A172 (cell line): ENCODE results near the gene TLN1. TPM values are rescaled to one million over a fixed set of nuclear protein-coding genes. Genes with fewer than 3 reads are reported as not detected.

Experiments used
- DNase-seq: peaks from one replicate; pipeline ENCODE4 v3.0.0-alpha.2; 2015; ENCODE audit warnings: low spot score
- total RNA-seq: library from RNA; depleted of rRNA; stranded (reverse); fragments of >200 nt; shearing (Covaris generic); gene quantifications from 2 replicates; pipeline ENCODE4 v1.2.3, GENCODE V29; 2014

The TLN1 gene
- total RNA-seq, 1 experiment from 2014 or later: 155 TPM

DNA sequence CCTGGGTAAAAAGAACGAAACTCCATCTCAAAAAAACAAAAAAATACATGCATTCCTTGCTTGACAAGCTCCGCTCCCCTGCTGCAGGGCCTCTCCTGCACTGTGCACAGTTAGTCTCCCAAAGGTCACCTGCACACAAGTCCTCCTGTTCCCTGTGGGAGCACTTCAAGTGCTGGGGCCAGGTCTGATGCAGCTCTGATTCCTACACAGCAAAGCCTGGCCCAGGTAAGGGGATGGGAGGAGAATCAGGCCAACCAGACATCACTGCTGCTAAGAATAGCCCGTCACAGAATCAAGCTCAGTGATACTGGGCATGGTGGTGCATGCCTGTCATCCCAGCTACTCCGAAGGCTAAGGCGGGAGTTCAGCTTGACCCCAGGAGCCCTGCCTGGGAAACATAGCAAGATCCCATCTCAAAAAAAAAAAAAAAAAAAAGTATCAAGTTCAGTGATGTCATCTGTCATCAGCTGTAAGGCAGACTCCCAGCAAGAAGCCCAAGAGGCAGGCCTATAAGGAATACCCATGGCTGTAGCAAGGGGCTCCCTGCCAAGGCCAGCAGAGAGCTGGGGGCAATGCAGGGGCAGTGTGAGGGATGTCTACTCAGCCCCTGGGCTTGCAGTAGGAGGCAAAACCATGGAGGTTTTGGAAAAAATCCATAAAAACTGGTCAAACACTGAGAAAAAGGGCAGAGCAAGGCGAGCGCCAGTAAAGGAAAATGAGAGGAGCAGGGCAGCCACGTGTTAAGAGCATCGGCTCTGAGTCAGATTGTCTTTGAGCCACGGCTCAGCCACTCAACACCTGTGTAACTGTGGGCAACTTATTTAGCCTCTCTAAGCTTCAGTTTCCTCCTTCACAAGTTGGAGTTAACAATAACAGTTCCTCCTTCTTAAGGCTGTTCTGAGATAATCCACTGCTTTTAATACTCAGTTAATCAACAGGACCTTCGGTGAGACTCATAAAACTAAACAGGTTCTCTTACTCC is 45.5 kb downstream of the TLN1 start:
- DNase-seq: no peak

GRCh38 chr9:35685506-35685905 is 46.5 kb downstream of the TLN1 start:
- no peak for DNase-seq

- no peak for DNase-seq
These were observed 47.1 kb downstream of the TLN1 start for GRCh38 chr9:35684921-35685320.

GRCh38 chr9:35683323-35683722 is 48.7 kb downstream of the TLN1 start:
- no peak for DNase-seq

DNA sequence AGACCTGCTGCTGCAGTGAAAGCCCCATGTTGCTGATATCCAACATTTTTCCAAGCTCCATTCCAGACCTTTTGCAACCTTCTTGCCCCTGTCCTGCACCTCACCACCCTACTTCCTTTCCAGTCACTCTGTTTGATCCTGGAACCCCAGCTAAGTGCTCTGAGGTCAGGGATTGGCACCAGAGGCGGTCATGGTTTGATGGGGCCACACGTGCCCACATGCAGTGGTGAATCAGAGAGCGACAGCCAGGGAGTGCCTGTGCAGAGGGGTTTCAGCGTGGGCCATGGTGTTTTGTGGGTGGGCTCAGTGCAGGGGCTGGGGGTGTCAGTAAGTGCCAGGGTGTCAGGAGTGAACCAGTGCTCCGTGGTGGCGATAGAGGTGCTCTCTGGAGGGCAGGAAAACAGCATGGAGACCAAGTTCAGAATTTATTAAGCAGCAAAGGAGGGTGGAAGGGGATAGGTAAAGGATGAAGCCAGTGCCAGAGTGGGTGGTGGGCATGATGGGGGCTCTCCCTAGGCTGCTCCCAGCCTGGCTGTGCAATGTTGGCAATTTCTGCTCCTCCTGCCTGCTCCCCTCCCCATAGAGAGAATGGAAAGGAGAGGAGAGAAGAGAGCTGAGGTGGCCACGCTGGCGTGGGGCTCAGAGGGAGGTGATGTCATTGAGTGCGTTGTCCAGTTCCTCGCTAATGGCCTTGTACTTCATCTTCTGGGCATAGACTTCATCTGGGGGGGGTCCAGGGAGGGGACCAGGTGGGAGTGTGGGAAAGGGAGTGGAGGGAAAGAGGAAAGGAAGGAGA is 49.3 kb downstream of the TLN1 start:
- DNase-seq: no peak

- no peak for DNase-seq
These were observed 49.9 kb downstream of the TLN1 start for GRCh38 chr9:35682051-35682450.

DNA sequence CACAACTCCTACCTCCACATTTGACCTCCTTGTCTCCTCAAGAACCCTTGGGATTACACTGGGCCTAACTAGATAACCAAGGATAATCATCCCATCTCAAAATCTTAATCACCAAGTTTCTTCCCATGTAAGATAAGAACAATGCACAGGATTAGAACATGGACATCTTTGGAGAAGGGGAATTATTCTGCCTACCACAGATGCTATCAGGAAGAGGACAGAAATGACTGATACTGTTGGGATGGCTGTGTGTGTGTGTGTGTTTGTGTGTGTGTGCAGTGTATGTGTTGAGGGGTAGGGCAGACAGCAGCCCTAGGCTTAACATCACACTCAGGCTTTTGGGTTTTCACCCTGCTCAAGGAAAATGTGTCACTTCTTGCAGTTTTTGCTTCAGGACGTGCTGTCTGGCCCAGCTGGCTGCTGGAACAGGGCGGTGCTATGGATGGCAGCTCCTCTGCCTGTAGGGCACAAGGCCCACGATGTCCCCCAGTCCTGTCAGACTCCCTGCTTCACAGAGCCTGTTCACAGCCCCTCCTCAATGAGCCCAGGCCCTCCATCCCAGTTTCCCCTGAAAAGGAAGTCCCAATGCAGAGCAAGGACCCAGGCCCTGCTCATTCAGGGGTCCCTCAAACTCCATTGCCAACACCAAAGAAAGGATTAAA is 50.5 kb downstream of the TLN1 start:
- DNase-seq: no peak

DNA sequence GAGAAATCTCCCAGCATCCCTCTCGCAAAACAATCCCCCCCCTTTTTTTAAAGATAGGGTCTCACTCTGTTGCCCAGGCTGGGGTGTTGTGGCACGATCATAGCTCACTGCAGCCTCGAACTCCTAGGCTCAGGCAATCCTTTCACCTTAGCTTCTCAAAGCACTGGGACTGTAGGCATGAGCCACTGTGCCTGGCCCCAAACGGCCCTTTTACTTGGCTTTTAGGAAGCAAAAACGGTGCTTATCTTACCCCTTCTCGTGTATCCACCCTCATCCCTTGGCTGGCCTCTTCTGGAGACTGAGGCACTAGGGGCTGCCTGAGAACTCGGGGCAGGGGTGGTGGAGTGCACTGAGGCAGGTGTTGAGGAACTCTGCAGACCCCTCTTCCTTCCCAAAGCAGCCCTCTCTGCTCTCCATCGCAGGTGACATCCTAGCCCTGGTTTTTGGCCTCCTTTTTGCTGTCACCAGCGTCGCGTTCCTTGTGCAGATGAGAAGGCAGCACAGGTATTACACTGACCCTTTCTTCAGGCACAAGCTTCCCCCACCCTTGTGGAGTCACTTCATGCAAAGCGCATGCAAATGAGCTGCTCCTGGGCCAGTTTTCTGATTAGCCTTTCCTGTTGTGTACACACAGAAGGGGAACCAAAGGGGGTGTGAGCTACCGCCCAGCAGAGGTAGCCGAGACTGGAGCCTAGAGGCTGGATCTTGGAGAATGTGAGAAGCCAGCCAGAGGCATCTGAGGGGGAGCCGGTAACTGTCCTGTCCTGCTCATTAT is 51.5 kb downstream of the TLN1 start:
- no peak for DNase-seq

DNA sequence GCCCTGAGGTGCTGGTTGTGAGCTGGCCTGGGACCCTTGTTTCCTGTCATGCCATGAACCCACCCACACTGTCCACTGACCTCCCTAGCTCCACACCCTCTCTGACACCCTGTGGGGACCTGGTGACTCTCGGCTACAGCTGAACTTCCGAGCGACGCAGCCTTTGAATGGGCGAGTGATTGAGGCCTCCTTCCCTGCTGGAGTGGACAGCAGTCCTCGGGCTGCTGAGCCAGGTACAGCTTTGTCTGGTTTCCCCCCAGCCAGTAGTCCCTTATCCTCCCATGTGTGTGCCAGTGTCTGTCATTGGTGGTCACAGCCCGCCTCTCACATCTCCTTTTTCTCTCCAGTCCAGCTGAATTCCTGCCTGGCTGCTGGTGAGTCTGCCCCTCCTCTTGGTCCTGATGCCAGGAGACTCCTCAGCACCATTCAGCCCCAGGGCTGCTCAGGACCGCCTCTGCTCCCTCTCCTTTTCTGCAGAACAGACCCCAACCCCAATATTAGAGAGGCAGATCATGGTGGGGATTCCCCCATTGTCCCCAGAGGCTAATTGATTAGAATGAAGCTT is 52.1 kb downstream of the TLN1 start:
- no peak for DNase-seq

DNA sequence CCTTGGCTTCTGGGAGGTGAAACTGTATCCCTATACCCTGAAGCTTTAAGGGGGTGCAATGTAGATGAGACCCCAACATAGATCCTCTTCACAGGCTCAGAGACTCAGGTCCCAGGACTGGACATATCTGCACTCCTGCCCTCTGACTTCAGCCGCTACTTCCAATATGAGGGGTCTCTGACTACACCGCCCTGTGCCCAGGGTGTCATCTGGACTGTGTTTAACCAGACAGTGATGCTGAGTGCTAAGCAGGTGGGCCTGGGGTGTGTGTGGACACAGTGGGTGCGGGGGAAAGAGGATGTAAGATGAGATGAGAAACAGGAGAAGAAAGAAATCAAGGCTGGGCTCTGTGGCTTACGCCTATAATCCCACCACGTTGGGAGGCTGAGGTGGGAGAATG is 52.9 kb downstream of the TLN1 start:
- no peak for DNase-seq

DNA sequence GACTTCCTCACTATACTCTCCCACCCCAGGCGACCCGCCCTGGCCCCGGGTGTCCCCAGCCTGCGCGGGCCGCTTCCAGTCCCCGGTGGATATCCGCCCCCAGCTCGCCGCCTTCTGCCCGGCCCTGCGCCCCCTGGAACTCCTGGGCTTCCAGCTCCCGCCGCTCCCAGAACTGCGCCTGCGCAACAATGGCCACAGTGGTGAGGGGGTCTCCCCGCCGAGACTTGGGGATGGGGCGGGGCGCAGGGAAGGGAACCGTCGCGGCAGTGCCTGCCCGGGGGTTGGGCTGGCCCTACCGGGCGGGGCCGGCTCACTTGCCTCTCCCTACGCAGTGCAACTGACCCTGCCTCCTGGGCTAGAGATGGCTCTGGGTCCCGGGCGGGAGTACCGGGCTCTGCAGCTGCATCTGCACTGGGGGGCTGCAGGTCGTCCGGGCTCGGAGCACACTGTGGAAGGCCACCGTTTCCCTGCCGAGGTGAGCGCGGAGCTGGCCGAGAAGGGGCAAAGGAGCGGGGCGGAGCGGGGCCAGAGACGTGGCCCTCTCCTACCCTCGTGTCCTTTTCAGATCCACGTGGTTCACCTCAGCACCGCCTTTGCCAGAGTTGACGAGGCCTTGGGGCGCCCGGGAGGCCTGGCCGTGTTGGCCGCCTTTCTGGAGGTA is 56.1 kb downstream of the TLN1 start:
- no peak for DNase-seq

DNA sequence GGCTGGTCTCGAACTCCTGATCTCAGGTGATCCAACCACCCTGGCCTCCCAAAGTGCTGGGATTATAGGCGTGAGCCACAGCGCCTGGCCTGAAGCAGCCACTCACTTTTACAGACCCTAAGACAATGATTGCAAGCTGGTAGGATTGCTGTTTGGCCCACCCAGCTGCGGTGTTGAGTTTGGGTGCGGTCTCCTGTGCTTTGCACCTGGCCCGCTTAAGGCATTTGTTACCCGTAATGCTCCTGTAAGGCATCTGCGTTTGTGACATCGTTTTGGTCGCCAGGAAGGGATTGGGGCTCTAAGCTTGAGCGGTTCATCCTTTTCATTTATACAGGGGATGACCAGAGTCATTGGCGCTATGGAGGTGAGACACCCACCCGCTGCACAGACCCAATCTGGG is 56.8 kb downstream of the TLN1 start:
- DNase-seq: no peak

DNA sequence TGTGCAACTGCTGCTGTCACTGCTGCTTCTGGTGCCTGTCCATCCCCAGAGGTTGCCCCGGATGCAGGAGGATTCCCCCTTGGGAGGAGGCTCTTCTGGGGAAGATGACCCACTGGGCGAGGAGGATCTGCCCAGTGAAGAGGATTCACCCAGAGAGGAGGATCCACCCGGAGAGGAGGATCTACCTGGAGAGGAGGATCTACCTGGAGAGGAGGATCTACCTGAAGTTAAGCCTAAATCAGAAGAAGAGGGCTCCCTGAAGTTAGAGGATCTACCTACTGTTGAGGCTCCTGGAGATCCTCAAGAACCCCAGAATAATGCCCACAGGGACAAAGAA is 58.0 kb downstream of the TLN1 start:
- DNase-seq: no peak

- no peak for DNase-seq
These were observed 58.6 kb downstream of the TLN1 start, which contains the start of gene CA9 for GRCh38 chr9:35673132-35674024. Gene CA9 (plus strand): TSS chr9:35673928. CDS start chr9:35673960, 32 bp downstream.

DNA sequence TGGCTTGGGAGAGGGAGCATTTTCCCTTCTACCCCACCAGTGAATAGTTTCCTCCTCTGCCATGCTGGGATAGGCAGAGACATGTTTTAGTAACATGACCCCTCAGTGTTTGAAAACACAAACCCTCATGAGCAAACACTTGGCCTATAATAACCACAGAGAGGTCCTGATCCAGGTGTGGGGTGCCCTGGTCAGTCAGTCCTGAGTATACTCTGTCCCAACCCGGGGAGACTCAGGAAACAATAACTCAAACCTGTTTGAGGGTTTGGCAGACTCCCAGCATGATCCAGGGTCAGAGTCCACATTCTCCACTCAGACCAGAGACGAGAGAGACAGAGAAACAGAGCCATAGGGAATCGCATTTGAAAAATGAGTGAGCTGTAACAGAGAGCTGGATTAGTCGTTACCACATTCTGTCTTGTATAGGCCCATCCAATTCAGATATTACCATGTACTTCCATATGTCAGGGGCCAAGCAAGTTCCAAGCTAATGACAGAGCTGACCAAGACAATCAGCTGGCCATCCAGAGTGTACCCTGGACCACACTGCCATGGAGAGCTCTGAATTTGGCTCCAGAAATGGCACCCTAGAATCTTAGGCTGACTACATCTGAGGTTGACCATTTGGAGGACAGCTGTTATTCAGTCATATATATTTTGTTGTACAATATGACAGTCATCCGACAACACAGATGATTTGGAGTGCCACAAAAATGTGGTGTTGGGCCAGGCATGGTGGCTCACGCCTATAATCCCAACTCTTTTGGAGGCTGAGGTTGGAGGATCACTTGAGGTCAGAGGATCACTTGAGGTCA is 62.5 kb downstream of the TLN1 start:
- DNase-seq: peak; percentile 69

DNA sequence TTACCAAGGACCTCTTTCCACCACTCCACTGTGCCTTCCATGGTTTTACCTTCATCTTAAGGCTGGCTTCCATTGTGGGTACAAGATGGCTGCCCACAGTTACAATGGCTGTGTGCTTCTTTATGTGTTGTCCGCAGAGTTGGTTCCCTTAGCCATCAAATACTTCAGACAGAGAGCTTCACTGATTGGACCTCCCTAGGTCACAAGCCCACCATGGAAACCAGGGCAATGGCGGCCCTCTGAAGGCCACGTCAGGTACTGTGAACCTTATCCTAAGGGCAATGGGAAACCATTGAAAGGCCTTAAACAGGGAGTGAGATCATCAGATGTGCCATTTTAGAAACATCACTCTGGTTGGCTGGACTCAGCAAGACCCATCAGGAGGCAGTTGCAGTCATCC is 64.1 kb downstream of the TLN1 start:
- DNase-seq: no peak

DNA sequence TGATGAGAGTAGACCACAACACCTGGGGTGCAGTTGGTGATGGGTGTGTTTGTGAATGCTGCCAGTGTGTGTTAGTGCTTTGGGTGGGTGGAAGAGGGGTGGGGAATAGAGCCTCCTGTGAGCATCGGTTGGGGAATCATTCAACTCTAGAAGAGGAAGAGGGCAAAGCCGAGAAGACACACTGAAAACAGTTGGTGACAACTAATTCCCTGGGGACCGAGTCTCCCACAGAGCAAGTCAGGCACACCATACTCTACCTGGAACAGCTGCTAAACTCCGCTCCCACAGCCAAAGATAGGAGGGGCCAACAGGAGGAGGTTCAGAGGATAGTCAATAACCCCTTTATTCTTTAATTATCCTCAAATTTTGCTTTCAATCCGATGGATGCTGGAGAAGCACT is 65.4 kb downstream of the TLN1 start:
- no peak for DNase-seq

GRCh38 chr9:35666045-35666444 is 66.0 kb downstream of the TLN1 start:
- no peak for DNase-seq

DNA sequence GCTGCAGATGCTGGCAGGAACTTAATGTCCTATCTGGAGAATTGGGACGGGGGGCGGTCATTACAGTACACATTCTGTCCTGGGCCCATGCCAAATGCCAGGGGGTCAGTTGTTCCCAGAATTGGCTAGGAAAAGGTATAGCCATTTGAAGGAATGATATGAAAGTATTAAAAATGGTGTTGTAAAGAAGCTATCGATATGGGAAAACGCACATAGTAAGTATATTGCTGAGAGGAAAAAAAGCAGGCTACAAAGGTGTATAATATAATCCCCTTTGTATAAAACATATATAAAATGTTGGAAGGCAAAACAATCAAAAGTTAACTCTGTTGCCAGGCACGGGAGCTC is 66.5 kb downstream of the TLN1 start:
- DNase-seq: no peak
